Suprapubic skin (tissue), 4 donors: Measurements from ENCODE around the gene HOTAIR. TPM values are rescaled to one million over a fixed set of nuclear protein-coding genes. Genes with fewer than 3 reads are reported as not detected.
A peak's percentile ranks its signal among the peaks of the same experiment; 100 is the strongest.

Experiments used
- DNase-seq, 2 donors: peaks; one replicate each; pipeline ENCODE4 v3.0.0-alpha.2; 2019; ENCODE audit warnings: low spot score in 2 of 2
- H3K27ac ChIP-seq: fragments of 200-600 bp; sonication (generic); one replicate; pipeline ENCODE4 v1.5.1; 2019
- H3K27me3 ChIP-seq: fragments of 200-600 bp; sonication (generic); one replicate; pipeline ENCODE4 v1.5.1; 2019
- H3K36me3 ChIP-seq: fragments of 200-600 bp; sonication (generic); one replicate; pipeline ENCODE4 v1.5.1; 2019
- H3K4me1 ChIP-seq: fragments of 200-600 bp; sonication (generic); one replicate; pipeline ENCODE4 v1.5.1; 2019
- H3K4me3 ChIP-seq: fragments of 200-600 bp; sonication (generic); one replicate; pipeline ENCODE4 v1.5.1; 2019; ENCODE audit warnings: mild to moderate bottlenecking
- H3K9me3 ChIP-seq: fragments of 200-600 bp; sonication (generic); one replicate; pipeline ENCODE4 v1.5.1; 2019
- CTCF ChIP-seq, 2 donors: fragments of 200-600 bp in 1 of 2; fragments of 450-650 bp in 1 of 2; sonication (generic) in 1 of 2; IDR thresholded peaks; one replicate each; pipeline ENCODE4 v1.5.1; 2016 to 2019; ENCODE audit warnings: antibody characterized with exemption in 2 of 2, mild to moderate bottlenecking in 1 of 2, moderate library complexity in 1 of 2
- EP300 ChIP-seq: sonication (generic); formaldehyde crosslinking; IDR thresholded peaks from one replicate; pipeline ENCODE4 v1.6.1; 2017; ENCODE audit warnings: antibody characterized with exemption
- POLR2A ChIP-seq, 2 donors: fragments of 450-650 bp; IDR thresholded peaks; one replicate each; pipeline ENCODE4 v1.6.1; 2017; ENCODE audit warnings: antibody characterized with exemption in 2 of 2, mild to moderate bottlenecking in 2 of 2, moderate library complexity in 2 of 2
- POLR2AphosphoS5 ChIP-seq, 3 donors: sonication (generic); formaldehyde crosslinking; IDR thresholded peaks; one replicate each; pipeline ENCODE4 v1.6.1; 2017; ENCODE audit warnings: antibody characterized with exemption in 3 of 3
- WGBS: methylation state at CpG from one replicate; pipeline ENCODE4 v1.1.5; 2018; 5-methylcytosine and 5-hydroxymethylcytosine counted together
- total RNA-seq, 4 donors: library from RNA; depleted of rRNA; stranded (reverse); fragments of >200 nt; gene quantifications; one replicate each; pipeline ENCODE4 v1.1.0, GENCODE V29; 2016

The HOTAIR gene
- total RNA-seq, 4 donors from 2014 or later: 1.4 to 15.7 (median 10.7) TPM

GRCh38 chr12:54020591-54021405 lies 46.0 kb upstream of the HOTAIR start:
- peak overlapping the region; percentile 98 for H3K27ac ChIP-seq
- no peak for TF ChIP-seq POLR2A (IDR thresholded peaks at IDR 0.05)
- no peak for TF ChIP-seq POLR2AphosphoS5 (IDR thresholded peaks at IDR 0.05)
- TF ChIP-seq CTCF (IDR thresholded peaks at IDR 0.05): no peak
- TF ChIP-seq EP300: no peak
- H3K27me3 ChIP-seq: peaks cover 20% of the 10 kb centered on the region
- H3K4me1 ChIP-seq: peaks cover 85% of the 10 kb centered on the region
- no peaks in the 10 kb centered on the region for H3K9me3 ChIP-seq
- no peaks in the 10 kb centered on the region for H3K36me3 ChIP-seq
- peak overlapping the region; percentile 78 for H3K4me3 ChIP-seq
- 22% methylated on average over 23 of the region's 23 CpGs for WGBS
- DNase-seq: no peak

DNA sequence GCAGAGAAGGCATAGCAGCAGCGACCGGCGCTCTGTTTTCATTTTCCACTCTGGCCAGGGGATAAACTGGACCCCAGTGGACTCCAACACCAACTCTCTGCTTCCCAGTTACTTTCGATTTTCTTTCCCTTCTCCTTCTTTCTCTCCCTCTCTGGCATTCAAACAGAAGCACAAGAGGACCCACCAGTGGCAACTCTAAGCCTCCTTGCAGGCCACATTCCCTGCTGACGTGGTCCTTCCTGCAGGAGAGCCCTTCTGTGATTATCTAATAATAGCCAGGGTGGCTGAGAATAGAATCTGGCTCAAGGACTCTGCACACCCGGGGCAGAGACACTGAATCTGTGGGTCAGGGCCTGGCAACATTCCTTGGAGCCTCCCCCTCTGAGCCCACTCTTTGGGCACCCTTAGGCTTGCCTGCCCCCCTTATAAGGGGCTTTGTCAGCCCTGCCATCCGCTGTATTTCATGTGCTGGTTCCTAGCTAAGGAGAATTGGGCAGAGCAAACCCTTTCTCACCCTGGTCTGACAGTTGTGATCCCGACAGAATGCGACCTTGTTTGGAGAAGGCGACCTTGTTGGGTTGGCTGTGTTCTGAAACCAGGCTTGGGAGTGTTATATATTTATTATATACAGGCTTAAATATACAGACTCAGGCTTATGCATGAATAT lies 45.3 kb upstream of the HOTAIR start:
- no peak for DNase-seq
- WGBS: 20% methylated on average over 10 of the region's 10 CpGs
- H3K27ac ChIP-seq: peak overlapping the region; percentile 98
- no peaks in the 10 kb centered on the region for H3K36me3 ChIP-seq
- H3K27me3 ChIP-seq: peaks cover 15% of the 10 kb centered on the region
- no peak for TF ChIP-seq POLR2AphosphoS5 (IDR thresholded peaks at IDR 0.05)
- no peak for TF ChIP-seq CTCF (IDR thresholded peaks at IDR 0.05)
- TF ChIP-seq EP300: no peak
- H3K4me1 ChIP-seq: peaks cover 85% of the 10 kb centered on the region
- peak overlapping the region; percentile 78 for H3K4me3 ChIP-seq
- no peaks in the 10 kb centered on the region for H3K9me3 ChIP-seq

GRCh38 chr12:54019091-54019811 lies 44.5 kb upstream of the HOTAIR start:
- Histone ChIP-seq H3K27me3 (peaks cover 15% of the 10 kb centered on the region), H3K4me3 (peak overlapping the region; percentile 78), H3K4me1 (peaks cover 83% of the 10 kb centered on the region), H3K27ac (peak overlapping the region; percentile 98), H3K9me3 (no peaks in the 10 kb centered on the region), H3K36me3 (no peaks in the 10 kb centered on the region)
- DNase-seq: no peak
- TF ChIP-seq POLR2A (IDR thresholded peaks at IDR 0.05) (no peak), EP300 (no peak), POLR2AphosphoS5 (IDR thresholded peaks at IDR 0.05) (peak in 1 of 3 donors; percentile 14)
- WGBS: 9% methylated on average over 33 of the region's 43 CpGs

- H3K4me1 ChIP-seq: peaks cover 84% of the 10 kb centered on the region
- DNase-seq: no peak
- no peak for TF ChIP-seq CTCF (IDR thresholded peaks at IDR 0.05)
- no peak for TF ChIP-seq POLR2A (IDR thresholded peaks at IDR 0.05)
- no peak for TF ChIP-seq POLR2AphosphoS5 (IDR thresholded peaks at IDR 0.05)
- no peak for TF ChIP-seq EP300
- WGBS: 0% methylated on average over 18 of the region's 29 CpGs
- H3K27ac ChIP-seq: peak overlapping the region; percentile 98
- H3K4me3 ChIP-seq: peak overlapping the region; percentile 78
- no peaks in the 10 kb centered on the region for H3K36me3 ChIP-seq
- no peaks in the 10 kb centered on the region for H3K9me3 ChIP-seq
- H3K27me3 ChIP-seq: peaks cover 16% of the 10 kb centered on the region
These were observed 43.8 kb upstream of the HOTAIR start for GRCh38 chr12:54018468-54018984.

- H3K27me3 ChIP-seq: peaks cover 20% of the 10 kb centered on the region
- peak; percentile 94 for DNase-seq
These were observed 43.2 kb upstream of the HOTAIR start for GRCh38 chr12:54017878-54018467.

More at GRCh38 chr12:54017878-54018467, 43.2 kb upstream of the HOTAIR start:
- Histone ChIP-seq H3K4me1 (peaks cover 84% of the 10 kb centered on the region), H3K9me3 (no peaks in the 10 kb centered on the region), H3K36me3 (no peaks in the 10 kb centered on the region), H3K4me3 (peak overlapping the region; percentile 78), H3K27ac (peak overlapping the region; percentile 98)
- WGBS: under 1% methylated on average over 15 of the region's 34 CpGs
- TF ChIP-seq CTCF (IDR thresholded peaks at IDR 0.05) (no peak), POLR2A (IDR thresholded peaks at IDR 0.05) (peak in 1 of 2 donors; percentile 31), POLR2AphosphoS5 (IDR thresholded peaks at IDR 0.05) (peak in 2 of 3 donors; percentile 30 to 53)
